ENCODE measurements around the gene CAMK1G.

Gene CAMK1G

DNA sequence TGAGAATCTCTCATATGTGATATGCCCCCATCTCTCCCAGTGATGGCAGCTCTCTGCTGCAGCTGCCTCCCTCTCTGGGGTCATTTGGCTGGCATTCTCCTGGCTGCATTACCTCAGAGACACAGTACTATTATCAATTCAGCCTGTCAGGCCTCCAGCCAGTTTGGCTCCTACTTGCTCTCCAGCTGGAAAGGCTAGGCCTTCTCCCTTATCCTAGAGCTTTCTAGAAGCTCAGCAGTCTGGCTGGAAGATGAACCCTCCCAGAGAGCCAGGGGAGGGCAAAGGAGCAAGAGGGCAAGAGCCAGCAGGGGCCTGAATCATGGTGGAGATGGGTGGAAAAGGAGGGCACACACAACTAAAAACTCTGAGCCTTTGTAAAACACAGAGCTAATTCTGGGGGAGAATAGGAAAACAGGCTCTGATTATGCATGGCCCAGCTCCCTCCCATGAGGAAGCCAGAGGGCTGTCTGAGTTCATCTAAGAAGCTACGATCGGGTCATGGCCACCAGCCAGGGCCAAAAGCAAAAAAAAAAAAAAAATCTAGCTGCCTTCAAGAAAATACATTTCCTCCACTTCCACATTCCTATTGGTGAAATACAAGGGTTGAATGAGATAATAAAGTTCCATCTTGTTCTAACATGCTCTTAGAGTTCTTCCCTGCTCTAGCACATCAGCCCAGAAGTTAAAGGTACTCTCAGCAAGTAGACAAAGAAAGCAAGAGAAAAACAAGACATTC is 59.9 kb downstream of the CAMK1G start:
- DNase-seq = no peak

DNA sequence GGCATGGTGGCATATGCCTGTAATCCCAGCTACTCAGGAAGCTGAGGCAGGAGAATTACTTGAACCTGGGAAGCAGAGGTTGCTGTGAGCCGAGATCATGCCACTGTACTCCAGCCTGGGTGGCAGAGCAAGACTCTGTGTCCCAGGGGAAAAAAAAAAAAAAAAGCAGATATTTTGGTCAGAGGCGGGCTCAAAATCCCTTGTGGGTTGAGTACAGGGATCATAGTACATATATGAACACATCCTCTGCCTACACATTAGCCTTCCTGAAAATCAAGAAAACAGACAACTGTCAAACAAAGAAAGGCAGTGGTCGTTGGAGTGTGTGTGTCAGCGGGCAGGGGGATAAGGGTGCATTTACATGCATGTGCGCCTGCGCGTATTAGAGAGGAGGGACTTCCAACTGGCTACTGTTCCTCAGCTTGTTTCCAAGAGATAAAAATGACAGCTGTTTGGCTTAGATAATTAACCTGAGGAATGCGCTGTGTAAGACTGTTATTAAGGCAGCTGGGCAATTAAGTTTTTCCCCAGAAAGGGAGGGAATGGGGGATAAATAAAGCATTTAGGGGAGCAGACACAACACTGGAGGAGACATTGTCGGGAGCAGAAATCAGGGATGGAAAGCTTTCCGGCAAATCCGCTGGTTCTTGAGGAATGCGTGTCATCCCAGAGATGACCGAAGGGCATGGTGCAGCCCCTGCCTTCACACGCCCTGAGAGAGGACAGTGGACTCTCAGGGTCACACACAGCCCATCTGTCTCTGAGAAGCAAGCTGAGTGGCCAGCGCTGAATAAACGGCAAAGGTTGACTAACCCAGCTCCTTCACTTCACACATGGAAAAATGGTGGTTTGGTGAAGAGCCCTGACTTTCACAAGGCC is 62.3 kb downstream of the CAMK1G start:
- DNase-seq = no peak

DNA sequence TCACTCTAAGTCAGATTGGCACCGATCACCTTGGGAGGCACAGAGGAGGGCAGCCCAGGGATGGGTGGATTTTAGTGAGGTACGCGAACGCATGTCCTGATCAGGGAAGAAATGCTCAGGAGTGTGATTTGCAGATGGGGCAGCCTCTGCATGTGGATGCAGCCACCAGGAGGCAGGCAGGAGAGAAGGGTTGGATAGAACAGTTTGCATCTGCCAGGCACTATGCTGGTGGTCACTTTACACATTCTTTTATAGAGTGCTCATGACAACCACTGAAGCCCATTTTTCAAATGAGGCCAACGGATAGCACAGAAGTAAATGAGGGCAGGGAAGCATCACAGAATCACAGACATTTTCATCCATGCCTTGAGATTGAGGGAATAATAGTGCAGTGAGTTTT is 63.0 kb downstream of the CAMK1G start:
- peak in 1 of 2 experiments; percentile 6 for DNase-seq

DNA sequence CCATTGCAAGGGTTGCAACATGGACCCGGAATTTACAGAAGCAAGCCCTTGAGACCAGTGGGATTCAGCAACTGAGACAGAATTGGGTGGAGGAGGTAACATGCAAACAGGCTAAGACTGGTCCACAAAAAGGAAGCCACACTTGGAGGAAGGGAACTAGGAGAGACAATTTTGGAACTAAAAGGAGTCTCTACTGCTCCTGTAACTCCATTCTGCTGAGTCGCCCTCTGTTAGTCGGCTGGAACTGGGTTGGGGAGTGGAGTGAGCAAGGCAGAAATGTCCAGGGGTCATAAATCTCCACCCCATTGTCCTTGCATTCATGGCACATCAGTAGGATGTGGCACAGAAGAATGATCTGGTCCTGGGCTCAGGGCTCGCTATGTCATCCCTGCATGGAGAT is 63.6 kb downstream of the CAMK1G start:
- DNase-seq = no peak

DNA sequence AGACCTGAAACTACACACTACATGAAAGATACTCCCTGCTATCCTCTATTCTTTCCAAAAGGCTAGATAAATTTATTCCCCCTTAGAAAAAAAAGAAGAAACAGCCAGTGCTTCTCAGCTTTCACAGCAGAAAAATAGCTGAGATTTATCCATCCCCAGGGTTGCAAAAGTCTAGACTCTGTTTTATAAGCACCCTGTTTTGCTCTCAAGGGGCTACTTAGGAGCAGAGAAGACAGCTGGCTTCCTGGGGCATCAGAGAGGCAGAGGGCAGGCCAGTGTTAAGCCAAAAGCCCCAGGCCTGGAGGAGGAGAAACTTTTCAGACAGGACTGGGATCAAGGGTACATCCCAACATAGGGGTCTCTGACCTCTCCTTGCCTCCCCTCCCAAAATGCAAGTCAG is 64.8 kb downstream of the CAMK1G start:
- no peak for DNase-seq

DNA sequence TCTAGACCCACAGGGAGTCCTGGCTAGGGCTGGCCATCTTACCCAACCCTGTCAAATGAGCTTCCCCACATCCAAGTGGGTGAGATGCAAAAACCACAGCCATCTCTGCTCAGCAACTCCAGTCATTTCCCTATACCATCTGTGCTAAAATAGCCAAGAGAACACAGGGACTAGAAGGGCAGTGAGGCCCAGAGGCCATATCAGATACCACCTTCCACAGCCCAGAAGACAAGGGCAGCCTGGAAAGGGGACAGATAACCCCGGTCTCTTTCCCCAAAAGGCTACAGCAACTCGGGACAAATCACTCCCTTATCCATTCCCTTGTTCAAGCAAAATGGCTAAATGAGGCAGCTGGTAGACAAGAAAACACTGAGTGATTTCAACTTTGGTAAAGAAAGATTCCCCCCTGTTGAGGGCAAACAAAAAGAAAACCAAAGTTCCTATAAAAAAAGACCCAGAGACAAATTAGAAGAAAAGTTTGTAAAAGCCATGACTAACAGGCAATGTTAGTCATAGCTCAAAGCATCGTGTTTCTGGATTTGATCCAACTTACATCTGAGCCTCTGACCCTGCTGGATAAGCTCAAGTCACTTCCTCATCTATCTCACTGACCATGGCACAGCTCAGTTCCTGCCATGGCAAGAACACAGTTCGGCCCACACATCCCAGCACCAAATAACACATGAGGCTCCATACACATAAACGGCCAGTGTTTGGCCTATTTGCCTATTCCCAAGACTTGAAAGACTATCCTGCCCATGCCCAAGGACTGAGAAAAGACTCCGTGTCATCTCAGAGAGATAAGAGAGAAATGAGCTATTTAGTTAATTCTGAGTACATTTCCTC is 65.6 kb downstream of the CAMK1G start:
- DNase-seq = peak; percentile 54 to 69

DNA sequence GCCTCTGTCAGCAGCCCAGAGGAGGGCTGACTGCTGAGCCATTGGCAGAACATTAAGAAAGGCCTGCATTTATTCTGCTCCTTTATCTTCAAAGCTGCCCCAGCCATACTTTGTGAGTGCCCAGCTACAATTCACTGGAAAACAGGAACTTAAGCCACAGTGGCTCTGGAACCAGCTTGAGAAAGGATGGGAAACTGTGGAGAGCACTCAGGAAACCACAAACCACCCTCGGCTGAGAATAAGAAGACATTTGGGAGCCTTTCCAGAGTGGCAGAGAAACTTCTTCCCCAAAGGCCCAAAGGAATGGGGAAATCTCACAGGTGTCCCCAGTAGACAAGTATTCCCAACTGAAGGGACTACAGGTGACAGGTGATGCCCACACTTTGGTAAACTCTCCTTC is 66.9 kb downstream of the CAMK1G start:
- peak; percentile 96 for DNase-seq

DNA sequence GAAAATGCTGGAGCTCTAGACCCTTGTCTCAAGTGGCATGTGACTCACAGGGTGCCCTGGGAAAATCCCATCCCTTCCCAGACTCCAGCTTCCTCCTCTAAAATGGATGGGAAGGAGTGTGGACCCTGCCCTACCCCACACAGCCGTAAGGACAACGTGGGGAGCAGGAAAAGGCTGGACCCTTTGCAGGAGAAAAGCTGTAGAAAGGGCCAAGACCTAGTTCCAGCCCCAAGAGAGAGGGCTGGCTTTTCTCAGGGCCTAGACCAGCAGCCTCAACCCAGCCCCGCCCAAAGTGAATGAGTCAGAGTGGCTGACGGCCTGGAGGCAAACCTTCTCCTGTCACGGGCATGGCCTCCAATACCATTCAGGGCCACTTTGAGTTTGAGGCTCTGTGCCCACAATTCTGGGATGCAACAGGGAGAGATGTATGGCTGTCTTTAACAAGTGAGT is 67.6 kb downstream of the CAMK1G start:
- peak; percentile 60 to 74 for DNase-seq

DNA sequence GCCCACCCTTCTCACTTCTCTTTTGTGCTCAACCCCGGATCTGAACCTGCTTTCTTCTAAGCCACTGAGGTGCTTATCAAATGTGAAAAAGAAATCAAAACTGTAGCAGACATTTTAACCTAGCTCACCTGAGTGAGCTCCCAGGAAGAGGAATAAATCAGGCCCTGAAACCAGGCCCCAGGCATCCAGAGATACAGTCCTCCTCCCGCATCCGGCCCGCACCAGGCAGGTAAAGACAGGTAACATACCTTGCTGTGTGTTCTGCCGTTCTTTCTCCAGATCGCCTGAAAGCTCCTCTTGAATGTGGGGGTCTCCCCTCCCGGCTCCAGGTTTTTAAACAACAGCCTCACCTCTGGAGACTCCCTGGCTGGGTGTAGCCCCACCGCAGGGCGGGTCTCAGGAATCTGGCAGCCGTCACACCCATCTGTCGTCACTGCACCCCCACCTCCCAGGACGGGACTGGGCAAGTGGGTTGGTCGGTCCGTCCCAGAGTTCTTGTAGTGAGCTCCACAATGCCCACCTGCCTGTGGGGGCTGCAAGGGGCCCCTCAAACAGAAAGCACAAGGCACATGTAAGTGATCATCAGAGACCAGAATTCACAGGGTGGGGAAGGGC is 68.7 kb downstream of the CAMK1G start, which contains the start of gene LAMB3:
Gene LAMB3, minus strand, starts transcription at position 305 of the 615 bp plus-strand sequence. CDS start 1,481 bp downstream, outside the sequence.
- no peak for DNase-seq

DNA sequence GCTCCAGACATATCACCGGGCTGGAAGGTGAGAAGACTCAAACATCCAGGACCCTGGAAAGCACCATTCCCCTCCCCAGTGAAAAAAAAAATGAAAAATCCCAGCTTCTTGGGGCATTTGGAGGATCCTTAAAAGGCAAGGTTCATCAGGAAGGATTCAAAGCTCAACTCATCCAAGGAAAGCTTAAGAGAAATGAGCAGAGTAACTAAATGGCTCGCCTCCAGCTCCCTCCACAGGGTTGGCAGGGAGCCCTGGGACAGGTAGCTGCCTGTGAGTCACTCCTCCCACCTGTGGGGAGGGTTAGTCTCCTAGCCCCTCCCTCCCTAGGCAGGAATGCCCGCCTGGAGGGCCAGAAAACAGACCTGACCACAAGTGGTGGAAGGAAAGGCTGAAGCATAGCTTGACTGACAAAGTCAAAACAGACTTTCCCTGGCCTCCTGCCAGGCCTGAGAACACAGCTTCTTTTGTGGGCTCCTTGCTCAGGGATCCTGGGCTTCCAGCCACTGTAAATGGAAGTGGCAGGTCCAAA is 69.4 kb downstream of the CAMK1G start:
- DNase-seq = peak; percentile 29 to 35

DNA sequence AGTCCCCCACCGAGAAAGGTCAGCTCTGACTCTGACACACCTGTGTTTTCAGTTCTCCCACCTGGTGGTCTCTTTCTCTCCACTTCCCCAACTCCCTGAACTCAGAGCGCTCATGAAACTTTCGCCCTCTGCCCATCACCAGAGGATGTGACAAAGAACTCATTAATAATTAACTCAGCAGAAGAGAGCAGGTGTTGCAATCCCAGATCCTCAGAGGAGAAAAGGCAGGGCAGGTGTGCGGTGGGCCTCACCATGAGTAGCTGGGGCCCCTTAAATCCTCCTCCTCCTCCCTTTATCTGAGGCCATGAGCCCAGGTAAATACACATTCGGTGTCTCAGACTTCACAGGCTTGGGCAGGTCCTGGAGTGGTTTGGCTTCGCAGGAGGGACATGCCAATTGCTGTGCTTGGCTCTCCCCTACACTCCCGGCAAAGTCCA is 70.4 kb downstream of the CAMK1G start:
- DNase-seq = no peak

DNA sequence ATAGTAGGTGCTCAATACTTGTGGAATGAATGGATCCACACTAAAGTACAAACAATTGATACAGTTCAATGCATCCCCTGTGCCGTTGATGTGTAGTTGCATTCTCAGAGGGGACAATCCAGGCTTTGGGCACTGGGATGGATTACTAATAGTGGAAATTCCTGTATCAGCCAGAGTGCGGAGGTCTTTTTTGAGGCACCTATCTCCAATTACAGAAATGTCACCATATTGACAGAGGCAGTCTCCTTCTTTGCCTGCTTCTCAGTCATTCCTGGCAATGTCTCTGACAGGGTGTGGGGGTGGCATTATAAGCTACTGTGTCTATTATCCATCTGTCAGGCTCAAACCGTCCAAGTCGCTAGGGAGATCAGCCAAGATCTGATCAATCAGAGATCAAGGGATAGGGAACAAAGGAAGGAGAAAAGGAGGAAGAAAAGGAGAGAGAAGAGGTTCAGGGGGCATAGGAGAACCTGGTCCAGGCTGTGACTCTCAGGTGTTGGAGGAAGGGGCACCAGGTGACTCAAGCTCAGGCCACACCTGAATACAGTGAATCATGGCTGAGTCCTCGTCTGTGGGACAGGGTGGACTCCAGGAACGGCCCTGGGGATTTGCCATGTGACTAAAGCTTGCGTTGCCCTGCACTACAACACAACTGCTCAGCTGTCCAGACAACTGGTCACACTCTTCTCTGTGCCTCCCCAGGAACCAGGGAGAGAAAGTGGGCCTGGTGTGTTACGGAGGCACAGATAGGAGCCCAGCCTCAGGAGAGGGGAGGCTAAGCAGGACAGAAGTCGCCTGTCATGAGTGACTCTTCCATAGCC is 72.1 kb downstream of the CAMK1G start:
- no peak for DNase-seq

DNA sequence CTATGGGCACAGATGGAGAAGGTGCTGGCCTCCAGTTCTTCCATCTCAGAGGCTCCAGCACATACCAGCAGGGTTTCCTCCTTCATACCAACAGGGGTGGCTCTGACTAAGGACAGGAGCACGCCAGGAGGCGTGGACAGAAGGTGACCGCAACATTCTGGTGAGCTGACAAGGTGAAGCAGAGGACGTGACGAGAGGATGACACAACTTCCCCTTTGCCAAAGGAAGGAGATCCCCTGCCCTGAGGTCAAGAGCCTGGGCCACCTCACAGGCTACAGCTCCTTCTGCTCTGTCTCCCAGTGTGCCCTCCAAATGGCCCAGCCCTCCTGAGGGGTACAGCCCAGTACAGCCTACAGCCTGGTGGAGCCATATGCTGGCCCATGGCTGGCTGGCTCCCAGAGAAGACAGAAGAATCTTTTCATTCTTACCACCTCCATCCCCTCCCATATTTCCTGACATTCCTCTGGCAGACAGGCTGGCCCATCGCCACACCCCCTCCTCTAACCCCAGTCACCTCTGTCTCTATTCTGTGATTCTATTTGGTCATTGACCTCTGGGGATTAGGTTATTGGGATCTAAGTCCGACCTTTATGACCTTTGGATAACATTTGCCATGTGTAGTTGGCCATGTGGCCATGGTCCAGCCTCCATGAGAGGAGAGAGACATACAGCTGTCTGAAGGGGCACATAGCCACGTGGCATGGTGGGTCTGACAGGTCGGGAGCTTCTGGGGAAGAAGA is 73.8 kb downstream of the CAMK1G start:
- no peak for DNase-seq

DNA sequence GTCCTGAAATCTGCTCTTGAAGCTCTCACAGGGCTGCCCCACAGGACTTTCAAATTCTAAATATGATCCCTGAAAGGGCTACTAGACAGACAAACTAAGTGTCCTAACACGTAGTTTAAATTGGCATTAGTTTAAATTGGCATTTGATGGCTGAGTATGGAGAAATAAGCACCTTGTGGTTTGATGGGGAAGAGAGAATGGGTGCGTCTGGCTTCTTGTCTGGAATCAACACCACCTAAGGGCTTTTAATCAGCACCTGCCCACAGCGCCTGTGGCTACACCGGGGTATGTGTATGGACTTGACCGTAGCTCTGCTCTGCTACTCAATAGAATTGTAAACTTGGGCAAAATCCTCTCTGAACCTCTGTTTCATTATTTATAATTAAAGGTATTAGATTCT is 74.4 kb downstream of the CAMK1G start:
- no peak for DNase-seq

DNA sequence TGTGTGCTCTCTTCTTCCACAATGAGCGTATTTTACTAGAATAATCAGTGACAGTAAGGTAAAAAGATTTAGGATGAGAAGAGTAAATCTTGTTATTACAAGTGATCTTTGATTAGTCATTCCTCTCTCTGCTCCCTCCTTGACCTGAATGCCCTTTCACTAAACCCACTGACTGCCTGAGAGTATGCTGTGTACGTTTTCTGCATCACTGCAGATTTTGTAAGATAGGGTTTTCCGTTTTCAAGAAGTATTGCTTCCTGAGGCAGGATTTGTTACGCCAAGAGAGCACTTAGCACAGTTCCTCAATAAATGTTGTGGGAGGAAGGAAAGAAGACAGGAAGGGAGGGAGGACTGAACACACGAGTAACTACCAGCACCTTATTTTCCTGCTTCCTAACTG is 76.4 kb downstream of the CAMK1G start:
- DNase-seq = peak; percentile 92 to 94

DNA sequence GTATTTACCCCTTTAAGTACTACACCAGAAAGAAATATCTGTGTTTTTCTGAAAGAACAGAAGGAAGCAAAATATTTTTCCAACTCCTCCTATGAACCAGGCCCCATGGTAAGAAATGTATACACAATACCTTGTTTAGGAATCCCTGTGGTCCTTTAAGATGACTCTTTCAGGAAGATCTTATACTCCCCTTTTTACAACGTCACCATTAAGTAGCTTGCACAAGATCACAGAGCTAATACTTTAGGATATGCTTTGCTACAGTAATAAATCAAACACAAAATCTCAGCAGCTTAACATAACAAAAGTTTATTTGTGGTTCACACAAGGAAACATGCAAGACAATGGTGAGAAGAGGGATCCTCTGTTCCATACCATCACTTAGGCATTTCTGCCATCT is 77.6 kb downstream of the CAMK1G start:
- no peak for DNase-seq

DNA sequence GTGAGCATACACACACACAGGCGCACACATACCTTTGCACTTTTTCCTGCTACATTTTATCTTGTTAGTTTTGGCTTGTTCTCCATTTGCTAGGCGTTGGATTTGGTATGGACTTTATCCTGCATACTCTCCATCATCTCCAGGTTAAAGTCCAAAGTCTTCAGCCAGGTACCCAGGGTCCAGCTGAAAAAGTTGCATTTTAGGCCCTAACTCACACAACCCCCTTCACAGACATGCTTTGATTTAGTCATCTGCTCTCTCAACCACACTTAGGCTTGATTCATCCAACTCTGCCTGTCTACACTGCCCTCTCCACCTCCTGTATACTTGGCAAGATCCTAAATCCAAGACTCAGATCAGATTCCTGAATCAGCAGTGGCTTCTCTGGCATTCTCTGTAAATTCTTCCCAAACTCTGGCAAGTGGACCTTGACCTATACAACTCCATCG is 79.4 kb downstream of the CAMK1G start:
- DNase-seq = no peak
